KG1 (cell line): Measurements from ENCODE around the gene ZNF587.
"Not testable (repeated sequence)": the region's sequence is repeated elsewhere in the genome, so short reads cannot be mapped to it uniquely, and the experiment has no call there.

Experiments used
- DNase-seq: peaks from one replicate; lab custom pipeline; 2025; lab: John Stamatoyannopoulos, UW

ZNF587 gene

GRCh38 chr19:57849666-57850473 lies at the start of gene ZNF587:
Gene ZNF587, plus strand, starts transcription at chr19:57849859. Its CDS starts 180 bp downstream, at chr19:57850039.
- peak; percentile 55 for DNase-seq

DNA sequence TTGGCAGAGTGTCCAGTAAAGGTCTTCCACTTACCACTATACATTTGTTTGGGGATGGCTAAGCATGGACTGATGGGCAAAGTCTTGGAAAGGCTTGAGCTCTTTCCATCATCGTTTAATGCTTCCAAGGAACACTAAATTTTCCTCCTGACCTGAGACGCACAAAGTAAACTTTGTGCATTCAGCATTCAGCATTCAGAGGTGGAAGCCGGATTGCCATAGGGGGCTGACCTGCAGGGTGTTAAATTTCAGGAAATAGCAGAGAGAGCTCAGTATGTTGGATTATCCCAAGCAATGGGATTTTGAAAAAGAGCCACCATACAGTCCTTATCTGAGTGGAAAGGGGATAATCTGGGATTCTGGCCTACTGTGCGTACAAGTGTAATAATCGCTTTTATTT lies 49.0 kb upstream of the ZNF587 start:
- no peak for DNase-seq

DNA sequence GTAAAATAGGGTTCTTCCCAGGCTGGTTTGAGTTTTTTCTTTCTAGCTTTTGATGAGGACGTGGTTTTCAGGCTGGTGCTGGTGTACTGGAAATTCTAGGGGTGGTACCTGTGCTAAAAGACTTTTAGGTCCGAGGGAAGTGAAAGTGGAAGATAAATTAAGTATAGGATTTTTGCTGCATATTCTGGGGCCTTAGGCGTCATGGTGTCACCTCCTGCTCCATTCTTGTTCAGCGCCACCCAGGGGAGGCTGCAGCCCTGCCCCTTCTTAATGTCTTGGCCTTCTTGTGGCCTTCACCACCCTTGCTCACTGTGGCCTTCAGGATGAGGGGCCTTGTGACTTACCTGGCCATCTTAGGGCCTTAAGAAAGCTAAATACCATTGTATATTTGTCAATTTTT lies 47.4 kb upstream of the ZNF587 start:
- no peak for DNase-seq

GRCh38 chr19:57803265-57803593 lies 46.4 kb upstream of the ZNF587 start:
- no peak for DNase-seq

DNA sequence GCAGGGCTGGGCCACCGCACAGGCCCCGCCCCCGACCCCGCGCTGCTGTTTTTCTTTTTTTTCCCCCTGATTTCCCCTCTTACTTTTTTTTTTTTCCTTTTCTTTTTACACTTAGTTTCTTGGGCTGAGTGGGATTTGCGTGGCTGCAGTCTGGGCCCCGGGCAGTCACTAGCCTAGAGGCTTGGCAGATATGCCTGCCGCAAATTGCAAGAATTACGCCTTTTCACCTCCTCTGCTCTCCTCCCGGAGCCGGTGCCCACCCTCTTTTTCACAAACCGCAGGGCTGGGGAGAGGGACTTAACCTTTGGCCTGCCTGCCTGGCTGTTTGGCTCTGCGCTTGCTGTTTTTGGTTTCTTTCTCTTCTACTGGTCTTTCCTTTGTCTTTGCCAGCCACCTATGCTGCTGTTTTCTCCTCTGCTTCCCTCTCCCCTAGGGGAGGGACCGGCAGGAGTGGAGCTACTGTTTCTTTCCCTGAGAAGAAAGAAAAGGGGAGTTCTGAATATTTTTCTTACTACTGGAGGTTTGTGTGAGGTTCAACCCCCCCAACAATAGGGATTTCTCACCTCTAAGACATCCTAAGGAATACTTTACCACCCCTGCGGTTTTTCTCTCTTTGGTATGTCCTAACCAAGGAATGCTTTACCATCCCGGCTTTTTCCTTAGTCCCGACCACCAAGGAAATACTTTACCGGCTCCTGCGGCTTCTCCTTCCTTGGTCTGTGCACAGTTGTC lies 45.9 kb upstream of the ZNF587 start:
- DNase-seq: no peak

DNA sequence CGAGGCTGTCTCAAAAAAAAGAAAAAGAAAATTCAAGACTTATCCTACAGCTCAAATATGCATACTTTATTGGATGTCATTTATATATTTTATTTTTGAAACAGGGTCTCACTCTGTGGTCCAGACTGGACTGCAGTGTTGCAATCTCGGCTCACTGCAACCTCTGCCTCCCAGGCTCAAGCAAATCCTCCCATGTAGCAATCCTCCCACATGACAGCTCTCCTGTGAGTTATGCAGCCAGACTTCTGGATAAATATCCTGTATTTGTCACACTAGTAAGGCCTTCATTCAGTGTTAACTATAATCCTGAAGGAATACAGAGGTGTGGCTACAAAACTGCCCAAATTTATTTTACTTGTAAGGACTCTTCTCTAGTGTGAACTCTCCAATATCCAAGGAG lies 42.1 kb upstream of the ZNF587 start:
- DNase-seq: no peak

DNA sequence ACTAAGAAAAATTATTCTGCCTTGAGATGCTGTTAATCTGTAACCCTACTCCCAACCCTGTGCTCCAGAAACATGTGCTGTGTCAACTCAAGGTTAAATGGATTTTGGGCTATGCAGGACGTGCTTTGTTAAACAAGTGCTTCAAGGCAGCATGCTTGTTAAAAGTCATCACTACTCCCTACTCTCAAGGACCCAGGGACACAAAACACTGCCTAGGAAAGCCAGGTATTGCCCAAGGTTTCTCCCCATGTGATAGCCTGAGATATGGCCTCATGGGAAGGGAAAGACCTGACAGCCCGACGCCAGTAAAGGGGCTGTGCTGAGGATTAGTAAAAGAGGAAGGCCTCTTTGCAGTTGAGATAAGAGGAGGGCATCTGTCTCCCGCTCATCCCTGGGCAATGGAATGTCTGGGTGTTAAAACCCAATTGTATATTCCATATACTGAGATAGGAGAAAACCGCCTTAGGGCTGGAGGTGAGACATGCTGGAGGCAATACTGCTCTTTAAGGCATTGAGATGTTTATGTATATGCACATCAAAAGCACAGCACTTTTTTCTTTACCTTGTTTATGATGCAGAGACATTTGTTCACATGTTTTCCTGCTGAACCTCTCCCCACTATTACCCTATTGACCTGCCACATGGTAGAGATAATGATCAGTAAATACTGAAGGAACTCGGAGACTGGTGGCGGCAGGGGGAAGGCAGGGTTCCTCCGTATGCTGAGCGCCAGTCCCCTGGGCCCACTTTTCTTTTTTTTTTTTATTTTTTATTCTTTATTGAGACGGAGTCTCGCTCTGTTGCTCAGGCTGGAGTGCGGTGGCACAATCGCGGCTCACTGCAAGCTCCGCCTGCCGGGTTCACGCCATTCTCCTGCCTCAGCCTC lies 39.0 kb upstream of the ZNF587 start:
- not testable (repeated sequence) for DNase-seq

DNA sequence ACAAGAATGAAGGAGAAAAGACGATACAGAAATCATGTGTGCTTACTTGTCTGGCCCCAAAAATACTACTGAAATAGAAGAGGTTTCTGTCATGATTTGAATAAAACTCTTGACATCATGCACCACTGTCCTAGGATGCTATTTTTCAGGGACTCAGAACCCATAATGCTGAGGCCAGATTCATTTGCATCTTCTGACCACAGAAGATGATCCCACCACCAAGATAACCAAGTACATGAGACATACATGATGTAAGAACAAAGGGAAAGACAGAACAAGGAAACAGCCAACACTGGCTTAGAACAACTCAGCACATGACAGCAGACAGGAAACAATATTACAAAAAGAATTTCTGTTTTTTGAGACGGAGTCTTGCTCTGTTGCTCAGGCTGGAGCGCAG lies 37.4 kb upstream of the ZNF587 start:
- no peak for DNase-seq

DNA sequence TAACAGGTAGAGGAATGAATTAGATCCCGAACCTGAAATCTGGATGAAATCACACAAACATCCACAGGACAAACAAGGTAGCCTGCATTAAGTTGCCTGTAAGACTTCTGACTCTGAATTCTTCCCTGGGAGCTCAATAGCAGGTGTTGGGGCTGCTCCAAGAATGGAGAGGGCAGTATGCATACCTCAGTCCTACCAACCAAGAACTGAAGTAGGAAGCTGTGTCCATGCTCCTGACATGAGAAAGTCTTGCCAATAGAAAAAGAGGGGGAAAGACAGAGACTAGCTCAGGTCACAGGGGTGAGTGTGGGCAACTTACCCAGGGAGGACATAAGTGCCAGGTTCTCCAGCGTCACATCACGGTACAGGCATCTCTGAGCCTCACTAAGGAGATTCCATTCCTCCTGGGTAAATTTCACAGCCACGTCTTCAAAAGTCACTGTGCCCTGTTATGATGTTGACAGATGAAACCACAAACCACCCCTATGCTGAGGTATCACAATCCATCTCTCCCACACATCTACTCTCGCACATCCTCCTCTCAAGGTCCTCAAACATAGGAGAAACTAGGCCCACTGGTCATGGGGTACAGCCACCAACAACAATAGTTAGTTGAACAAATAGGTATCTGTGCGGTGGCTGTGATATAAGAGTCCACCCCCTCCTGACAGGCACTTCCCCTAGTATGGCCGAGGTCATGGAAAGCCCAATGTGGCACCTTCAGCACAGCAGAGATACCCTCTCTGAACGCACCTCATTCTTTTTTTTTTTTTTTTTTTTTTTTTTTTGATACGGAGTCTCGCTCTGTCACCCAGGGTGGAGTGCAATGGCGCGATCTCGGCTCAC lies 36.5 kb upstream of the ZNF587 start:
- DNase-seq: not testable (repeated sequence)

DNA sequence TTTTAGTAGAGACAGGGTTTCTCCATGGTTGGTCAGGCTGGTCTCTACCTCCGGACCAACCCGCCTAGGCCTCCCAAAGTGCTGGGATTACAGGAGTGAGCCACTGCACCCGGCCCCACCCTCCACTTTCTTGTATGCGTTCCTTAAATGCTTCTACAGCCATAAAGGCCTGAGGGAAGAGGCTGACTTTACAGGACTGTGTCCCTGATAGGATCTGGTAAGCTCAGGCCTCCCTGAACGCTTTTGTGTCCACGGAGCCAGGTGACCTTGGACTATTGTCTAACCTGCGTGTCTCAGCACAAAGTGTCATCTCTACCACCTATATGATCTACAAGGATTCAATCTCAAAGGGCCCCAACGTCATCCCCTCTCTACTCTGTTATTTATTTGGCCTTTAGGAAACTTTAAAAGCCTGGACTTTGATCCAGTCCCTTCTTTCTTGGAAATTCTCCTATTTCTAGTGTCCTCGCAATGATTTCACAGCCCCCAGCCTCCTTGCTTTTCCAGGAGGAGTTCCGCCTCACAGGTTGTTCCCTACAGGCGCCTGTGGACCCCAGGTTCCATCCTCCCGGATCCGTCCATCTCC lies 35.6 kb upstream of the ZNF587 start:
- no peak for DNase-seq

DNA sequence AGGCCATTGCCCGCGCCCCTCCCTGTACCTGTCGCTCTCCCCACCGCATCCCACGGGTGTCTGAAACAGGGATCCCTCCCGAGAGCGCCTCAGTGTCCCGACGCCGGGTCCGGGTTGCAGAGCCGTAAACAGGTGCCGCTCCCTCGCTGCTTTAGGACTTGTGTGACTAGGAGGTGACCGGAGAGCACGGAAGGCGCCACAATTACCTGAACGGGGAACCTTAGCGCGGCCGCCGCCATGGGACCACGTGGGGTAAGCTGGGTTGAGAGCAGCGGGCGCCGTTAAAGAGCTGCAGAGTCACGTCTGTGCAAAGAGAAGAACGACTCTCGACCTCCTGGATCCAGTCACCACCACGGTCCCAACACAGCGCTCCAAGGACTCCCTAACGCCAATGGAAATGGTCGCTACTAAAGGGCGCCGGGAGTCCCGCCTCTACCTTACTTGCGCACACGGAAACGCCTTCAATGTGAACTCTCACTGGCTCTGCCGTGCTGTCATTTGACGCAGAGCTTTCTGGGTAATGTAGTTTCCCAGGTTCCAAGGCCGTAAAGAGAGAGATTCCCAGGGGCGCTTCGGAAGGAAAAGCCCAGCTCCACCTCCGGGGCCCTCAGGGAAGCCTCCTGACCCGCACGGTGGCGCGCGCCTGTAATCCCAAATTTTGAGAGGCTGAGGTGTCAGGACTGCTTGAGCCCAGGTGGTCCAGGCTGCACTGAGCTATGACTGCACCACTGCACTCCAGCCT lies 35.0 kb upstream of the ZNF587 start, which contains the start of gene ZNF552:
ZNF552 (minus strand) TSS at position 409 of the 742 bp plus-strand sequence; CDS start at position 239, 170 bp downstream.
- peak; percentile 87 for DNase-seq

GRCh38 chr19:57815247-57816075 lies 34.2 kb upstream of the ZNF587 start:
- no peak for DNase-seq

DNA sequence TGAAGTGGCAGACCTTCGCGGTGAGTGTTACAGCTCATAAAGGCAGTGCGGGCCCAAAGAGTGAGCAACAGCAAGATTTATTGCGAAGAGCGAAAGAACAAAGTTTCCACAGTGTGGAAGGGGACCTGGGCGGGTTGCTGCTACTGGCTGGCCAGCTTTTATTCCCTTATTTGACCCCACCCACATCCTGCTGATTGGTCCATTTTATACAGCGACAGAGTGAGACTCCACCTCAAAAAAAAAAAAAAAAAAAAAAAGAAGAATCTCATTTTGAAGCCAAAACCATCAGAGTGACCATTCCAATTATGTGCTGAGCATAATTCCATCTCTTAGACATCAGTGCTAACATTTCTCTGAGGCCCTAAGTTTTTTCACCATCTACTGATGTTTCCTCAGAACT lies 33.0 kb upstream of the ZNF587 start:
- no peak for DNase-seq

DNA sequence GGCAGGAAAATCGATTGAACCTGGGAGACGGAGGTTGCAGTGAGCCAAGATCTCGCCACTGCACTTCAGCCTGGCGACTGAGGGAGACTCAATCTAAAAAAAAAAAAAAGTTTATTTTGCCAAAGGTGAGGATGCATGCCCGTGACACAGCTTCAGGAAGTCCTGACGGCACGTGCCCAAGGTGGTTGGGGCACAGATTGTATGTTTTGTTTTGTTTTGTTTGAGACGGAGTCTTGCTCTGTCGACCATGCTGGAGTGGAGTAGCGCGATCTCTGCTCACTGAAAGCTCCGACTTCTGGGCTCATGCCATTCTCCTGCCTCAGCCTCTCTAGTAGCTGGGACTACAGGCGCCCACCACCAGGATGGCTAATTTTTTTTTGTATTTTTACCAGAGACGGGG lies 31.7 kb upstream of the ZNF587 start:
- no peak for DNase-seq

DNA sequence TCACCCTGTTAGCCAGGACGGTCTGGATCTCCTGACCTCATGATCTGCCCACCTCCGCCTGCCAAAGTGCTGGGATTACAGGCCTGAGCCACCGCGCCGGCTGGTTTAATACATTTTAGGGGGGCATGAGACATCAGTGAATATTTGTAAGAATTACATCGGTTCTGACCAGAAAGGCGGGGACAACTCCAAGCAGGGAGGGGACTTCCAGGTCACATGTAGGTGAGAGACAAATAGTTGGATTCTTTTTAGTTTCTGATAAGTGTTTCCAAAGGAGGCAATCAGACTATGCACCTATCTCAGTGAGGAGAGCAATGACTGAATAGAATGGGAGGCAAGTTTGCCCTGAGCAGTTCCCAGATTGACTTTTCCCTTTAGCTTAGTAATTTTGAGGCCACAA lies 31.3 kb upstream of the ZNF587 start:
- no peak for DNase-seq

GRCh38 chr19:57819475-57820148 lies 30.0 kb upstream of the ZNF587 start:
- peak; percentile 93 for DNase-seq

GRCh38 chr19:57820599-57820998 lies 29.1 kb upstream of the ZNF587 start:
- DNase-seq: no peak

GRCh38 chr19:57821095-57821494 lies 28.6 kb upstream of the ZNF587 start:
- DNase-seq: not testable (repeated sequence)

GRCh38 chr19:57821501-57821900 lies 28.2 kb upstream of the ZNF587 start:
- DNase-seq: not testable (repeated sequence)
